ENCODE data around the gene CORO2A. TPM values are rescaled to one million over a fixed set of nuclear protein-coding genes. Genes with fewer than 3 reads are reported as not detected.

CORO2A gene
- total RNA-seq, 1 experiment from 2014 or later: 19.8 TPM

- DNase-seq: no peak
- Histone ChIP-seq H3K4me3 (no peak overlapping the region), H3K9me3 (ENCODE audit: insufficient read depth, low read depth) (no peaks in the 10 kb centered on the region), H4K20me1 (ENCODE audit: insufficient read depth) (no peaks in the 10 kb centered on the region), H3K4me1 (replicated peaks; ENCODE audit: insufficient read depth) (no peaks in the 10 kb centered on the region; the same call in 1 of the 2 replicates), H3K9me2 (ENCODE audit: insufficient read depth) (no peaks in the 10 kb centered on the region), H2AFZ (no peak overlapping the region), H3F3A (ENCODE audit: insufficient read depth, low read depth) (peaks cover 21% of the 10 kb centered on the region; the same call in 1 of the 2 replicates), H3K79me2 (ENCODE audit: low read depth) (no peaks in the 10 kb centered on the region), H3K27me3 (ENCODE audit: insufficient read depth, low read depth) (no peaks in the 10 kb centered on the region), H3K27ac (no peak overlapping the region), H3K4me2 (no peak overlapping the region), H3K36me3 (ENCODE audit: low read depth) (peaks cover 14% of the 10 kb centered on the region; the same call in 1 of the 2 replicates)
- ChIA-PET POLR2A (ENCODE audit: unreplicated experiment) (interaction anchor here (0.8 kb wide), 1 partner anchor 73 kb away, joined by 21 read pairs; no protein-coding TSS in a partner anchor), CTCF (interaction anchor here (0.7 kb wide), 1 partner anchor 19 kb away, joined by 6 read pairs; no protein-coding TSS in a partner anchor)
- TF ChIP-seq EZH2 (IDR thresholded peaks at IDR 0.05; ENCODE audit: low read depth): no peak
- TF ChIP-seq, protein P1, sequence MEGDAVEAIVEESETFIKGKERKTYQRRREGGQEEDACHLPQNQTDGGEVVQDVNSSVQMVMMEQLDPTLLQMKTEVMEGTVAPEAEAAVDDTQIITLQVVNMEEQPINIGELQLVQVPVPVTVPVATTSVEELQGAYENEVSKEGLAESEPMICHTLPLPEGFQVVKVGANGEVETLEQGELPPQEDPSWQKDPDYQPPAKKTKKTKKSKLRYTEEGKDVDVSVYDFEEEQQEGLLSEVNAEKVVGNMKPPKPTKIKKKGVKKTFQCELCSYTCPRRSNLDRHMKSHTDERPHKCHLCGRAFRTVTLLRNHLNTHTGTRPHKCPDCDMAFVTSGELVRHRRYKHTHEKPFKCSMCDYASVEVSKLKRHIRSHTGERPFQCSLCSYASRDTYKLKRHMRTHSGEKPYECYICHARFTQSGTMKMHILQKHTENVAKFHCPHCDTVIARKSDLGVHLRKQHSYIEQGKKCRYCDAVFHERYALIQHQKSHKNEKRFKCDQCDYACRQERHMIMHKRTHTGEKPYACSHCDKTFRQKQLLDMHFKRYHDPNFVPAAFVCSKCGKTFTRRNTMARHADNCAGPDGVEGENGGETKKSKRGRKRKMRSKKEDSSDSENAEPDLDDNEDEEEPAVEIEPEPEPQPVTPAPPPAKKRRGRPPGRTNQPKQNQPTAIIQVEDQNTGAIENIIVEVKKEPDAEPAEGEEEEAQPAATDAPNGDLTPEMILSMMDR (conservative IDR thresholded peaks at IDR 0.05): no peak
- intact Hi-C loops (cut with micrococcal nuclease; ENCODE audit: unreplicated experiment): loop anchor here (10.0 kb wide), 1 partner anchor 585 kb away; the partner anchor contains the start of gene ANKS6
- no TSS peak for BruUV-seq (replicated peaks)
These were observed 17.1 kb upstream of the CORO2A start for GRCh38 chr9:98209530-98209929.

- H3K27me3 ChIP-seq (ENCODE audit: insufficient read depth, low read depth): no peaks in the 10 kb centered on the region
- H3K9me2 ChIP-seq (ENCODE audit: insufficient read depth): no peaks in the 10 kb centered on the region
- no TSS peak for BruUV-seq (replicated peaks)
- DNase-seq: no peak
- no peaks in the 10 kb centered on the region for H4K20me1 ChIP-seq (ENCODE audit: insufficient read depth)
- intact Hi-C loops (cut with micrococcal nuclease; ENCODE audit: unreplicated experiment): loop anchor here (10.0 kb wide), 1 partner anchor 586 kb away; the partner anchor contains the start of gene ANKS6
- H3K79me2 ChIP-seq (ENCODE audit: low read depth): no peaks in the 10 kb centered on the region
- no peak overlapping the region for H3K27ac ChIP-seq
- no peak overlapping the region for H3K4me2 ChIP-seq
- POLR2A ChIA-PET (ENCODE audit: unreplicated experiment): no interaction called here
- H3F3A ChIP-seq (ENCODE audit: insufficient read depth, low read depth): peaks cover 21% of the 10 kb centered on the region; the same call in 1 of the 2 replicates
- H2AFZ ChIP-seq: no peak overlapping the region
- CTCF ChIA-PET: no interaction called here
- no peak overlapping the region for H3K4me3 ChIP-seq
- TF ChIP-seq, protein P1 (conservative IDR thresholded peaks at IDR 0.05): no peak
- TF ChIP-seq EZH2 (IDR thresholded peaks at IDR 0.05; ENCODE audit: low read depth): no peak
- H3K4me1 ChIP-seq (replicated peaks; ENCODE audit: insufficient read depth): no peaks in the 10 kb centered on the region; the same call in 1 of the 2 replicates
- H3K36me3 ChIP-seq (ENCODE audit: low read depth): peaks cover 14% of the 10 kb centered on the region; the same call in 1 of the 2 replicates
- H3K9me3 ChIP-seq (ENCODE audit: insufficient read depth, low read depth): no peaks in the 10 kb centered on the region
These were observed 16.2 kb upstream of the CORO2A start for GRCh38 chr9:98208635-98209034.

DNA sequence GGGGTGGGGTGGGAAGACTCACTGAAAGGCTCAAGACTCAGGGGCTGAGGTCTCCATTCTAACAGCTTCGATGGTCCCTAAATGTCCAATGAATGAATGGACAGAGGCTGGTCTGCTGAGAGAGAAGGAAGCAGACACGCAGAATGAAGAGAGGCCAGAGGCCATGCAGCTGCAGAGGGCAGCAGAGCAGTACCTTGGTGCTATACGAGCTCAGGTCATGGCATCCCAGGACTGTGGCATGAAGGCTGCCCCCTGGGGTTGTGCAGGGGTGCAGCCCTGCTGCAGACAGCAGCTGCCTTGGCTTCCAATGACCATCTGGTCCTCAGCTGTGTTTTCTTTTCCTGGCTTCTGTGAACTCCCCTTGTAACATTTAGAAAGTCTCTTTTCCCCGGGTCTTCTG, 15.2 kb upstream of the CORO2A start:
- no peaks in the 10 kb centered on the region for H3K9me2 ChIP-seq (ENCODE audit: insufficient read depth)
- H3K27me3 ChIP-seq (ENCODE audit: insufficient read depth, low read depth): no peaks in the 10 kb centered on the region
- no peaks in the 10 kb centered on the region for H3K9me3 ChIP-seq (ENCODE audit: insufficient read depth, low read depth)
- H2AFZ ChIP-seq: no peak overlapping the region
- DNase-seq: no peak
- no peak overlapping the region for H3K4me3 ChIP-seq
- no peak for TF ChIP-seq EZH2 (IDR thresholded peaks at IDR 0.05; ENCODE audit: low read depth)
- TF ChIP-seq, protein P1 (conservative IDR thresholded peaks at IDR 0.05): no peak
- no peaks in the 10 kb centered on the region for H3K79me2 ChIP-seq (ENCODE audit: low read depth)
- intact Hi-C loops (cut with micrococcal nuclease; ENCODE audit: unreplicated experiment): loop anchor here (10.0 kb wide), 1 partner anchor 587 kb away; the partner anchor contains the start of gene ANKS6
- H3K36me3 ChIP-seq (ENCODE audit: low read depth): peaks cover 10% of the 10 kb centered on the region; the same call in 1 of the 2 replicates
- CTCF ChIA-PET: interaction anchor here (1.5 kb wide), 1 partner anchor 52 kb away, joined by 5 read pairs; no protein-coding TSS in a partner anchor
- BruUV-seq (replicated peaks): no TSS peak
- no peak overlapping the region for H3K27ac ChIP-seq
- H3K4me2 ChIP-seq: no peak overlapping the region
- POLR2A ChIA-PET (ENCODE audit: unreplicated experiment): interaction anchor here (0.8 kb wide), 1 partner anchor 121 kb away, joined by 4 read pairs; no protein-coding TSS in a partner anchor
- H3K4me1 ChIP-seq (replicated peaks; ENCODE audit: insufficient read depth): no peaks in the 10 kb centered on the region; the same call in 1 of the 2 replicates
- no peaks in the 10 kb centered on the region for H4K20me1 ChIP-seq (ENCODE audit: insufficient read depth)
- peaks cover 21% of the 10 kb centered on the region; the same call in 1 of the 2 replicates for H3F3A ChIP-seq (ENCODE audit: insufficient read depth, low read depth)
